Tibial nerve (tissue), 4 donors: ENCODE data around the gene FCN3. TPM values are rescaled to one million over a fixed set of nuclear protein-coding genes. Genes with fewer than 3 reads are reported as not detected.

Experiments used
- DNase-seq, 2 donors: peaks; one replicate each; pipeline ENCODE4 v3.0.0-alpha.2; 2019; ENCODE audit warnings: low spot score in 2 of 2
- H3K27ac ChIP-seq, 4 donors: fragments of 200-600 bp; sonication (generic) in 3 of 4; one replicate each; pipeline ENCODE4 v1.5.1; 2017 to 2019; ENCODE audit warnings: mild to moderate bottlenecking in 1 of 4
- H3K27me3 ChIP-seq, 2 donors: fragments of 200-600 bp; sonication (generic) in 1 of 2; one replicate each; pipeline versions ENCODE4 v1.5.1 to v1.6.0; 2017 to 2019
- H3K36me3 ChIP-seq, 3 donors: fragments of 200-600 bp; sonication (generic); one replicate each; pipeline ENCODE4 v1.5.1; 2018 to 2019
- H3K4me1 ChIP-seq, 4 donors: fragments of 200-600 bp; sonication (generic) in 3 of 4; one replicate each; pipeline ENCODE4 v1.5.1; 2017 to 2019
- H3K4me3 ChIP-seq, 4 donors: fragments of 200-600 bp; sonication (generic) in 3 of 4; one replicate each; pipeline ENCODE4 v1.5.1; 2017 to 2019; ENCODE audit warnings: mild to moderate bottlenecking in 1 of 4, moderate library complexity in 1 of 4
- H3K9me3 ChIP-seq, 4 donors: fragments of 200-600 bp; sonication (generic) in 3 of 4; one replicate each; pipeline ENCODE4 v1.5.1; 2017 to 2019
- EP300 ChIP-seq, 2 donors: sonication (generic); formaldehyde crosslinking; IDR thresholded peaks; one replicate each; pipeline ENCODE4 v1.6.1; 2017; ENCODE audit warnings: antibody characterized with exemption in 2 of 2, mild to moderate bottlenecking in 1 of 2
- POLR2A ChIP-seq, 2 donors: fragments of 450-650 bp; IDR thresholded peaks; one replicate each; pipeline ENCODE4 v1.6.1; 2017; ENCODE audit warnings: antibody characterized with exemption in 2 of 2, mild to moderate bottlenecking in 2 of 2, moderate library complexity in 2 of 2
- WGBS, 2 donors: methylation state at CpG; one replicate each; pipeline ENCODE4 v1.1.5; 2018; 5-methylcytosine and 5-hydroxymethylcytosine counted together
- total RNA-seq, 4 donors: library from RNA; depleted of rRNA; stranded (reverse); fragments of >200 nt; gene quantifications; one replicate each; pipeline ENCODE4 v1.1.0, GENCODE V29; 2016
- TF ChIP-seq, protein P1 (sequence below), 5 experiments: fragments of 200-600 bp in 3 of 5; fragments of 450-650 bp in 2 of 5; sonication (generic) in 3 of 5; IDR thresholded peaks; one replicate each; pipeline ENCODE4 v1.5.1; 2016 to 2019; ENCODE audit warnings: antibody characterized with exemption in 5 of 5, mild to moderate bottlenecking in 3 of 5, moderate library complexity in 2 of 5

The FCN3 gene
- total RNA-seq, 4 donors from 2014 or later: 2.5 to 8.7 (median 3.7) TPM; not detected in 1

DNA sequence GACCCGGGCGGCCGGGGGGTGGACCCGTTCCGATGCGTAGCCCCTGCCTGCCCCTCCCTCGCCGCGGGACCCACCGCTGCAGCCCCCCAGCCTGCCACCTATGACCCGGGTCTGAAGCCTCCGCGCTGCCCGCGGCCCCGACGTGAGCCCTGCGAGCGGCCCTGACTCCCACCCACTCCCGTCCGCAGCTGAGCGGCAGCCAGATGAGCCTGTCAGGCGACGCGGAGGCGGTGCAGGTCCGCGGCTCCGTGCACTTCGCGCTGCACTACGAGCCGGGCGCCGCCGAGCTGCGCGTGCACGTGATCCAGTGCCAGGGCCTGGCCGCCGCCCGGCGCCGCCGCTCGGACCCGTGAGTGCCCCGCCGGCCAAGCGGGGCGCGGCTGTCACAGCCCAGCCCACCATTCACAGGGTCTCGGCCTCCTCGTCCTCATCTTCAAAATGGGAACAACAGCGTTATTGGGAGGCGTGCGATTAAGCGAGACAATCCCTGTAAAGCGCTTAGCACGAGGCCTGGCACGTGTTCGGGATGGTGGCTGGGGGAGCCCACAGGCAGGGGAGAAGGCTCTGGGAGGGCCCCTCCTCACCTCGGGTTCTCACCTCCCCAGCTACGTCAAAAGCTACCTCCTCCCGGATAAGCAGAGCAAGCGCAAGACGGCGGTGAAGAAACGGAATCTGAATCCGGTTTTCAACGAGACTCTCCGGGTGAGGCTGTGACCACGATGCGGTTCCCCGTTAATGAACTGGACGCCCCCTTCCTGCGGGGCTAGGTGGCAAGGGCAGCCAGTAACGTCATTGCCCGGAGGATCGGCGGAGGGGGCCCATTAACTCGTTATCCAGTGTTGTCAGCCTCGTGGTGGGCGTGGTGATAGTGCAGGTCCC is 24.6 kb downstream of the FCN3 start:
- 5 to 18% methylated on average over 10 to 61 of the region's 84 CpGs for WGBS, 2 donors
- Histone ChIP-seq H3K9me3 (no peaks in the 10 kb centered on the region), H3K36me3 (peaks cover 0 to 23% (median 0%) of the 10 kb centered on the region in 3 donors), H3K27ac (peak overlapping the region in 1 of 4 donors; percentile 19), H3K4me3 (peak overlapping the region; percentile 15 to 54 (median 35)), H3K4me1 (peaks cover 0 to 29% (median 24%) of the 10 kb centered on the region in 4 donors), H3K27me3 (peaks cover 0 to 19% of the 10 kb centered on the region in 2 donors)
- no peak for DNase-seq
- TF ChIP-seq POLR2A (IDR thresholded peaks at IDR 0.05) (no peak), EP300 (IDR thresholded peaks at IDR 0.05) (no peak)
- TF ChIP-seq, protein P1, sequence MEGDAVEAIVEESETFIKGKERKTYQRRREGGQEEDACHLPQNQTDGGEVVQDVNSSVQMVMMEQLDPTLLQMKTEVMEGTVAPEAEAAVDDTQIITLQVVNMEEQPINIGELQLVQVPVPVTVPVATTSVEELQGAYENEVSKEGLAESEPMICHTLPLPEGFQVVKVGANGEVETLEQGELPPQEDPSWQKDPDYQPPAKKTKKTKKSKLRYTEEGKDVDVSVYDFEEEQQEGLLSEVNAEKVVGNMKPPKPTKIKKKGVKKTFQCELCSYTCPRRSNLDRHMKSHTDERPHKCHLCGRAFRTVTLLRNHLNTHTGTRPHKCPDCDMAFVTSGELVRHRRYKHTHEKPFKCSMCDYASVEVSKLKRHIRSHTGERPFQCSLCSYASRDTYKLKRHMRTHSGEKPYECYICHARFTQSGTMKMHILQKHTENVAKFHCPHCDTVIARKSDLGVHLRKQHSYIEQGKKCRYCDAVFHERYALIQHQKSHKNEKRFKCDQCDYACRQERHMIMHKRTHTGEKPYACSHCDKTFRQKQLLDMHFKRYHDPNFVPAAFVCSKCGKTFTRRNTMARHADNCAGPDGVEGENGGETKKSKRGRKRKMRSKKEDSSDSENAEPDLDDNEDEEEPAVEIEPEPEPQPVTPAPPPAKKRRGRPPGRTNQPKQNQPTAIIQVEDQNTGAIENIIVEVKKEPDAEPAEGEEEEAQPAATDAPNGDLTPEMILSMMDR (IDR thresholded peaks at IDR 0.05): peak in 2 of 5 experiments; percentile 6 to 24

DNA sequence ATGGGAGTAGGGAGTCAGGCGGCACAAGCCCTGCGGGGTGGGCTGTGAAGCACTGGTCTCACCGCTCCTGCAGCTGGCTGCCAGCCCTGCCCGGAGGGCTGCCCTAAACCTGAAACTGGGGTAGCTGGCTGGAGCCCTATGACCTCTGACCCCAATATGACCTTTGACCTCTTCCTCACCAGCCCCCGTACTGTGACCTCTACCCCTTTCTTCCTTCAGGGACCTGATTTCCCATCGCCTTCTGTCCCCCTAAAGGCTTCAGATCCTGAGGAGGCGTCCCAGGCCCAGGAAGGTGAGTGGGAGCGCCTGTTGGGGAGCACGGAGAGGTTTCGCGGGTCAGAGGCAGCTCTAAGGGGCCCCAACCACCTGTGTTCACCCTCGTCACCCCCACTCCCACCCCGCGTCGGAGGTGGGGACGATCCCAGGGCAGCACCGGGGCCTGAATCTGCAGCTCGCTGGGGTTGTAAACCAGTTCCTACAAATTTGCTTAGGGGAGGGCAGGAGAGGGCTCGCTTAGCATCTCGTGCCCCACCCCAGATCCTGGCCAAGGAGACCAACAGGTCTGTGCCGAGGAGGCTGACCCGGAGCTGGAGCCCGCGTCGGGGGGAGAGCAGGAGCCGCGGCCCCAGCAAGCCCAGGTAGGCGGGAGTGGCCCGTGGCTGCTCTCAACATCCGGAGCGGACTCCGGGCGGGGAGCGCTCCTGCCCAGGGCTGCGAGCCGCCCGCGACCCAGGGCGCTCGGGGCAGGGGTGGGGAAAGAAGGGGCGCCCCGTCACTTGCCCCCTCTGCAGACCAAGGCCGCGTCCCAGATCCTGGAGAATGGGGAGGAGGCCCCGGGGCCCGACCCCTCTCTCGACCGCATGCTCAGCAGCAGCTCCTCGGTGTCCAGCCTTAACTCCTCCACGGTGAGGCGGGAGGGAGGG is 25.5 kb downstream of the FCN3 start:
- Histone ChIP-seq H3K27me3 (peaks cover 0 to 19% of the 10 kb centered on the region in 2 donors), H3K9me3 (no peaks in the 10 kb centered on the region), H3K4me1 (peaks cover 0 to 29% (median 24%) of the 10 kb centered on the region in 4 donors), H3K4me3 (peak overlapping the region; percentile 15 to 54 (median 35)), H3K27ac (peak overlapping the region in 1 of 4 donors; percentile 19), H3K36me3 (peaks cover 0 to 14% (median 0%) of the 10 kb centered on the region in 3 donors)
- 23% methylated on average over 36 to 39 of the region's 51 CpGs for WGBS, 2 donors
- TF ChIP-seq, protein P1 (IDR thresholded peaks at IDR 0.05): no peak
- no peak for TF ChIP-seq POLR2A (IDR thresholded peaks at IDR 0.05)
- TF ChIP-seq EP300 (IDR thresholded peaks at IDR 0.05): no peak
- DNase-seq: no peak

DNA sequence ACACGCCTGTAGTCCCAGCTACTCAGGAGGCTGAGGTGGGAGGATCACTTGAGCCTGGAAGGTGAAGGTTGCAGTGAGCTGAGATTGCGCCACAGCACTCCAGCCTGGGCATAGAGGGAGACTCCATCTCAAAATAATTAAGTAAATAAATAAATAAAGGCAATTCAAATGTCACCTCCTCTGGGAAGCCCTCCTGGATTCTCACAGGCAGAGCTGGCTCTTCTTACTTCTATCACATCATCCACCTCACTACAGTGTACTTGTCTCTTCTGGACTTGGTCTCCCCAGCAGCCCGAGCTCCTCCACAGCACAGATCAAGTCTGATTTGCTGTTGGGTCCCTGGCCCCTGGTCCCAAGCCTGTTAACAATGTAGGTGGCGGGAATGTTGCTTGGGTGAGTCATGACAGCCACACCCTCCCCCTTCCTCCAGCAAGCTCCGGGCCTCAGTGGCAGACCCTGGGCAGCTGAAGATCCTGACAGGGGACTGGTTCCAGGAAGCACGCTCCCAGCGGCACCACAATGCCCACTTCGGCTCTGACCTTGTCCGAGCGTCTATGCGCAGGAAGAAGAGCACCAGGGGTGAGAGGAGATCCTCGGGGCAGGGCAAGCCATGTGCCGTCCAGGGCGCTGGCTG is 27.5 kb downstream of the FCN3 start:
- TF ChIP-seq, protein P1 (IDR thresholded peaks at IDR 0.05): no peak
- TF ChIP-seq EP300 (IDR thresholded peaks at IDR 0.05): no peak
- no peak for TF ChIP-seq POLR2A (IDR thresholded peaks at IDR 0.05)
- H3K27ac ChIP-seq: no peak overlapping the region
- no peak for DNase-seq
- peaks cover 0 to 19% of the 10 kb centered on the region in 2 donors for H3K27me3 ChIP-seq
- H3K4me1 ChIP-seq: peaks cover 0 to 31% (median 24%) of the 10 kb centered on the region in 4 donors
- 69 to 85% methylated on average over 12 to 13 of the region's 14 CpGs for WGBS, 2 donors
- no peak overlapping the region for H3K4me3 ChIP-seq
- H3K36me3 ChIP-seq: no peaks in the 10 kb centered on the region
- no peaks in the 10 kb centered on the region for H3K9me3 ChIP-seq

DNA sequence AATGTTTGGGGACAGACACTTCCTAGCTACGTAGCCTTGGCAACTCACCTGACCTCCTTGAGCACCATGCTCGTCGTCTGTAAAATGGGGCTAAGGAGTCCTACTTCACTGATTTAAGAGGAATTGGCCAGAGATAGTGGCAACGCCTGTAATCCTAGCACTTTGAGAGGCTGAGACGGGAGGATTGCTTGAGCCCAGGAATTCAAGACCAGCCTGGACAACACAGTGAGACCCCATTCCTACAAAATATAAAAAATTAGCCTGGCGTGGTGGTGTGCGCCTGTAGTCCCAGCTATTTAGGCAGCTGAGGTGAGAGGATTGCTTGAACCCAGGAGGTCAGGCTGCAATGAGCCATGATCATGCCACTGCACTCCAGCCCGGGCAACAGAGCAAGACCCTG is 28.3 kb downstream of the FCN3 start:
- no peak for DNase-seq
- TF ChIP-seq, protein P1 (IDR thresholded peaks at IDR 0.05): no peak
- TF ChIP-seq EP300 (IDR thresholded peaks at IDR 0.05) (no peak), POLR2A (IDR thresholded peaks at IDR 0.05) (no peak)
- H3K4me1 ChIP-seq: peaks cover 0 to 36% (median 25%) of the 10 kb centered on the region in 4 donors
- H3K27ac ChIP-seq: no peak overlapping the region
- no peak overlapping the region for H3K4me3 ChIP-seq
- H3K9me3 ChIP-seq: no peaks in the 10 kb centered on the region
- H3K36me3 ChIP-seq: no peaks in the 10 kb centered on the region
- peaks cover 0 to 19% of the 10 kb centered on the region in 2 donors for H3K27me3 ChIP-seq
- WGBS, 2 donors: 92% methylated on average over 8 of the region's 8 CpGs
